ENCODE measurements around the gene LRCH2.

DNA sequence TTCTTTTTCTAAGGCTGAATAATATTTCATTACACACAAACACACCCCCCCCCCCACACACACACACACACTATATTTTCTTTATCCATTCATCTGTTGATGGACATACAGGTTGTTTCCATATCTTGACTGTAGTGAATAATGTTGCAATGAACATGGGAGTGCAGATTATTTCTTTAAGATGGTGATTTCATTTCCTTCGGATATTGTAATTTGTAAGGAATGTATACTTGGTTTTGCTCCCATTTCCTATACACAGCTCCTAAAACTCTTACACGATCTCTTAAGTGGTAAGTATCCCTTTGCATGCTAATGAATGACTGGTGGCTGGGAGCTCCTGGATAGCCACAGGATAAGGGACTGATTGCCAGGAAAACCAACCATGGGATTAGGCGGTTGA is 59.3 kb downstream of the LRCH2 start:
- TF ChIP-seq CTCF (IDR thresholded peaks at IDR 0.05 in 8 of 11, conservative IDR thresholded peaks at IDR 0.05 in 3 of 11) (no peak), POLR2A (IDR thresholded peaks at IDR 0.05) (no peak)
